Gastroesophageal sphincter (tissue), 4 donors: ENCODE measurements around the gene NANS. TPM values are rescaled to one million over a fixed set of nuclear protein-coding genes. Genes with fewer than 3 reads are reported as not detected.

Experiments
- ATAC-seq: fragments of 150-250 bp; one replicate; pipeline ENCODE4 v1.9.1; 2016; ENCODE audit warnings: mild to moderate bottlenecking, moderate library complexity
- H3K27ac ChIP-seq, 4 donors: fragments of 200-600 bp; sonication (generic) in 3 of 4; 1 replicate in 3 of 4; 2 replicates in 1 of 4; pipeline ENCODE4 v1.5.1; 2016 to 2019
- H3K27me3 ChIP-seq: fragments of 200-600 bp; sonication (generic); one replicate; pipeline ENCODE4 v1.5.1; 2019
- H3K36me3 ChIP-seq, 2 donors: fragments of 200-600 bp; sonication (generic); one replicate each; pipeline ENCODE4 v1.5.1; 2019; ENCODE audit warnings: control low read depth in 1 of 2
- H3K4me1 ChIP-seq, 3 donors: fragments of 200-600 bp; sonication (generic); 1 replicate in 2 of 3; 2 replicates in 1 of 3; pipeline ENCODE4 v1.5.1; 2016 to 2019; ENCODE audit warnings: control low read depth in 2 of 3
- H3K4me3 ChIP-seq, 2 donors: fragments of 200-600 bp; sonication (generic); one replicate each; pipeline ENCODE4 v1.5.1; 2019; ENCODE audit warnings: mild to moderate bottlenecking in 1 of 2, moderate library complexity in 1 of 2
- H3K9me3 ChIP-seq, 3 donors: fragments of 200-600 bp; sonication (generic); one replicate each; pipeline ENCODE4 v1.5.1; 2017 to 2019; ENCODE audit warnings: control low read depth in 2 of 3
- CTCF ChIP-seq, 4 experiments: fragments of 200-600 bp in 2 of 4; fragments of 450-650 bp in 2 of 4; sonication (generic) in 1 of 4; IDR thresholded peaks; one replicate each; pipeline ENCODE4 v1.5.1; 2017 to 2019; ENCODE audit warnings: antibody characterized with exemption in 4 of 4, mild to moderate bottlenecking in 2 of 4, moderate library complexity in 2 of 4
- EP300 ChIP-seq: sonication (generic); formaldehyde crosslinking; IDR thresholded peaks from one replicate; pipeline ENCODE4 v1.6.1; 2017; ENCODE audit warnings: antibody characterized with exemption, mild to moderate bottlenecking
- POLR2A ChIP-seq, 2 donors: fragments of 450-650 bp; IDR thresholded peaks; one replicate each; pipeline ENCODE4 v1.6.1; 2017; ENCODE audit warnings: antibody characterized with exemption in 2 of 2, mild to moderate bottlenecking in 2 of 2, moderate library complexity in 1 of 2
- POLR2AphosphoS5 ChIP-seq: sonication (generic); formaldehyde crosslinking; IDR thresholded peaks from one replicate; pipeline ENCODE4 v1.6.1; 2017; ENCODE audit warnings: antibody characterized with exemption
- WGBS, 2 donors: methylation state at CpG; one replicate each; pipeline ENCODE4 v1.1.5; 2018; ENCODE audit warnings: low coverage in 1 of 2; 5-methylcytosine and 5-hydroxymethylcytosine counted together
- small RNA-seq, 4 donors: library from RNA; depleted of rRNA; stranded (forward); fragments of <200 nt; gene quantifications; one replicate each; pipeline ENCODE3, GENCODE V24; 2016
- total RNA-seq, 4 donors: library from RNA; depleted of rRNA; stranded (reverse); fragments of >200 nt; gene quantifications; one replicate each; pipeline ENCODE4 v1.1.0, GENCODE V29; 2016

NANS gene
- total RNA-seq, 4 donors from 2014 or later, result 21.5 to 58.3 (median 40.0) TPM

- H3K9me3 ChIP-seq, result no peaks in the 10 kb centered on the region
- TF ChIP-seq CTCF (IDR thresholded peaks at IDR 0.05) (no peak), EP300 (no peak), POLR2A (IDR thresholded peaks at IDR 0.05) (no peak), POLR2AphosphoS5 (no peak)
- ATAC-seq, result no peak
- H3K4me3 ChIP-seq, result no peak overlapping the region
- no peaks in the 10 kb centered on the region for H3K4me1 ChIP-seq
- no peak overlapping the region for H3K27ac ChIP-seq
- no peaks in the 10 kb centered on the region for H3K27me3 ChIP-seq
- 40 to 94% methylated on average over 1 to 2 of the region's 13 CpGs for WGBS, 2 donors
- no peaks in the 10 kb centered on the region for H3K36me3 ChIP-seq
Measured at GRCh38 chr9:98130576-98131228, 74.2 kb downstream of the NANS start.

GRCh38 chr9:98132158-98132557, 75.6 kb downstream of the NANS start:
- Histone ChIP-seq H3K27ac (no peak overlapping the region), H3K9me3 (no peaks in the 10 kb centered on the region), H3K36me3 (no peaks in the 10 kb centered on the region), H3K4me3 (no peak overlapping the region), H3K4me1 (no peaks in the 10 kb centered on the region), H3K27me3 (no peaks in the 10 kb centered on the region)
- TF ChIP-seq CTCF (IDR thresholded peaks at IDR 0.05), result no peak
- ATAC-seq, result no peak
- 79 to 100% methylated on average over 1 to 9 of the region's 9 CpGs for WGBS, 2 donors

Small RNA genes lying within 50 kb of the gene (small RNA-seq; reads per million reads assigned to genes)
- 0 reads per million in 4 donors for gene RF00017
- 0 reads per million in 4 donors for gene RNU6-918P

Other genes starting within 250 kb of the NANS start
- gene FOXE1, start 203.5 kb upstream of the NANS start, total RNA-seq, result under 1 TPM in 2 of 4 donors, not detected in 2; 0.08 to 0.79 TPM
- gene TRMO, start 134.2 kb upstream of the NANS start, total RNA-seq, result 10 to 100 TPM; 14.3 to 25.3 (median 16.8) TPM
- not detected for gene HEMGN, start 118.6 kb upstream of the NANS start, total RNA-seq
- 10 to 100 TPM; 33.0 to 41.0 (median 36.1) TPM for gene ANP32B, start 73.4 kb upstream of the NANS start, total RNA-seq
- 10 to 100 TPM in 3 of 4 donors, 1 to 10 TPM in 1; 7.5 to 12.5 (median 10.5) TPM for gene TRIM14, start 62.5 kb downstream of the NANS start, total RNA-seq
- 1 to 10 TPM in 1 of 4 donors, under 1 TPM in 3; 0.77 to 4.8 (median 0.86) TPM for gene CORO2A, start 135.9 kb downstream of the NANS start, total RNA-seq
- gene TBC1D2, start 198.9 kb downstream of the NANS start, total RNA-seq, result 1 to 10 TPM; 4.9 to 9.8 (median 7.8) TPM